Endothelial cell of umbilical vein (primary cell): ENCODE data around the gene CACNA2D3.

Source experiments
- EZH2 ChIP-seq: IDR thresholded peaks from 2 replicates; pipeline ENCODE4 v1.6.1; 2012; ENCODE audit warnings: borderline replicate concordance, low read depth, mild to moderate bottlenecking, moderate library complexity, low read length, inconsistent platforms; ENCODE audit not compliant: severe bottlenecking
- FOS ChIP-seq: IDR thresholded peaks from 2 replicates; pipeline ENCODE4 v1.6.1; 2011; ENCODE audit warnings: mild to moderate bottlenecking, low read length, moderate library complexity, borderline replicate concordance; ENCODE audit not compliant: insufficient read depth
- GATA2 ChIP-seq: IDR thresholded peaks from 2 replicates; pipeline ENCODE4 v1.7.0; 2011; ENCODE audit warnings: low read depth, mild to moderate bottlenecking, moderate library complexity, mixed read lengths, low read length; ENCODE audit not compliant: insufficient read length, insufficient read depth
- JUN ChIP-seq: IDR thresholded peaks from 2 replicates; pipeline ENCODE4 v1.6.1; 2011; ENCODE audit warnings: borderline replicate concordance, low read depth; ENCODE audit not compliant: insufficient read length, insufficient read depth
- MYC ChIP-seq: IDR thresholded peaks from one replicate; pipeline ENCODE4 v1.6.1; 2011; ENCODE audit warnings: mild to moderate bottlenecking, low read depth, low read length
- POLR2A ChIP-seq: IDR thresholded peaks from 2 replicates; pipeline ENCODE4 v1.6.1; 2012; ENCODE audit warnings: low read depth, mild to moderate bottlenecking, control low read depth, low read length
- POLR2AphosphoS5 ChIP-seq: IDR thresholded peaks from 2 replicates; pipeline ENCODE4 v1.6.1; 2012; ENCODE audit warnings: low read depth, mild to moderate bottlenecking, control low read depth, low read length, moderate library complexity; ENCODE audit not compliant: insufficient read depth
- TF ChIP-seq, protein P1 (sequence below), 2 donors: IDR thresholded peaks; 1 replicate in 1 of 2; 2 replicates in 1 of 2; pipeline ENCODE4 v1.5.1; 2011; ENCODE audit warnings: low read length in 2 of 2, mild to moderate bottlenecking in 2 of 2, moderate library complexity in 2 of 2, control low read depth in 1 of 2, inconsistent platforms in 1 of 2, low read depth in 1 of 2; ENCODE audit not compliant: insufficient read depth in 1 of 2; ENCODE audit errors: extremely low read depth in 1 of 2
- TF ChIP-seq, protein P2 (sequence below): IDR thresholded peaks from 2 replicates; pipeline ENCODE4 v1.6.1; 2011; ENCODE audit not compliant: insufficient read depth, insufficient read length

DNA sequence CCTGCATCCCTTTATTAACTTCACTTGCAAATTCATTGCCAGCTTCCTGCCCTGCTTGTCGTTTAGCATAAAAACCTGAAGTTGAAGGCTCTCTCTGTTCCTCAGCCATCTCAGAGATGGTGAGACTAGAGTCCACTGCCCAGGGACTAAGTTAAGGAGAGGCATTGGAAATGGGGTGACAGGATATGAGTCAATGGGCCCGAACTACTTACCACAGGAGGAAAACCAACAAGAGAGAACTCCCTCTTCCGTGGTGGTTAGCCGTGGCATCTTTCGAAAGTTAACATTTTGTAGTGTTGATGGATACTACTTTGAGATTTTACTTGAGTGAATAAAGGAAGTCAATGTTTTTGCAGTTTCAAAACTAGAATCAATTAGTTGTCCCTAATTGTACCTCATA is 740.2 kb downstream of the CACNA2D3 start:
- TF ChIP-seq JUN (no peak), POLR2A (no peak), MYC (no peak), POLR2AphosphoS5 (no peak), EZH2 (no peak), GATA2 (no peak), FOS (no peak)
- TF ChIP-seq, protein P1, sequence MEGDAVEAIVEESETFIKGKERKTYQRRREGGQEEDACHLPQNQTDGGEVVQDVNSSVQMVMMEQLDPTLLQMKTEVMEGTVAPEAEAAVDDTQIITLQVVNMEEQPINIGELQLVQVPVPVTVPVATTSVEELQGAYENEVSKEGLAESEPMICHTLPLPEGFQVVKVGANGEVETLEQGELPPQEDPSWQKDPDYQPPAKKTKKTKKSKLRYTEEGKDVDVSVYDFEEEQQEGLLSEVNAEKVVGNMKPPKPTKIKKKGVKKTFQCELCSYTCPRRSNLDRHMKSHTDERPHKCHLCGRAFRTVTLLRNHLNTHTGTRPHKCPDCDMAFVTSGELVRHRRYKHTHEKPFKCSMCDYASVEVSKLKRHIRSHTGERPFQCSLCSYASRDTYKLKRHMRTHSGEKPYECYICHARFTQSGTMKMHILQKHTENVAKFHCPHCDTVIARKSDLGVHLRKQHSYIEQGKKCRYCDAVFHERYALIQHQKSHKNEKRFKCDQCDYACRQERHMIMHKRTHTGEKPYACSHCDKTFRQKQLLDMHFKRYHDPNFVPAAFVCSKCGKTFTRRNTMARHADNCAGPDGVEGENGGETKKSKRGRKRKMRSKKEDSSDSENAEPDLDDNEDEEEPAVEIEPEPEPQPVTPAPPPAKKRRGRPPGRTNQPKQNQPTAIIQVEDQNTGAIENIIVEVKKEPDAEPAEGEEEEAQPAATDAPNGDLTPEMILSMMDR (IDR thresholded peaks at IDR 0.05; ENCODE audit: extremely low read depth in 1 of 2, insufficient read depth in 1 of 2, low read depth in 1 of 2, low read length in 2 of 2): no peak
- TF ChIP-seq, protein P2, sequence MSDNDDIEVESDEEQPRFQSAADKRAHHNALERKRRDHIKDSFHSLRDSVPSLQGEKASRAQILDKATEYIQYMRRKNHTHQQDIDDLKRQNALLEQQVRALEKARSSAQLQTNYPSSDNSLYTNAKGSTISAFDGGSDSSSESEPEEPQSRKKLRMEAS: no peak
